HepG2 (cell line): ENCODE results near the gene PTPA.

Experiments
- GABPA ChIP-seq, 2 experiments: IDR thresholded peaks; 2 replicates each; pipeline ENCODE4 v1.6.1; 2011 to 2016; ENCODE audit warnings: low read depth in 2 of 2, low read length in 1 of 2, missing biosample characterization in 1 of 2, missing genetic modification characterization in 1 of 2
- GATAD2A ChIP-seq: IDR thresholded peaks from 2 replicates; pipeline ENCODE4 v1.6.1; 2016
- PRDM10 ChIP-seq: sonication (generic); formaldehyde crosslinking; IDR thresholded peaks from 2 replicates; pipeline ENCODE4 v1.4.0; 2020; ENCODE audit warnings: low read depth, missing genetic modification reagents
- SIN3B ChIP-seq: fragments of 150-350 bp; IDR thresholded peaks from 2 replicates; pipeline ENCODE4 v1.6.1; 2014; ENCODE audit warnings: low read length
- TBP ChIP-seq: sonication (generic); formaldehyde crosslinking; IDR thresholded peaks from 2 replicates; pipeline ENCODE4 v1.5.0; 2020; ENCODE audit warnings: missing genetic modification reagents
- ZNF660 ChIP-seq: sonication (generic); formaldehyde crosslinking; IDR thresholded peaks from 2 replicates; pipeline ENCODE4 v1.5.1; 2020; ENCODE audit warnings: mild to moderate bottlenecking, low read depth, missing genetic modification reagents, borderline replicate concordance

GRCh38 chr9:129100383-129101169 lies 10.6 kb upstream of the PTPA start:
- no peak for TF ChIP-seq TBP (CRISPR knock-in tag)
- TF ChIP-seq GATAD2A, result no peak
- TF ChIP-seq ZNF660 (CRISPR knock-in tag), result no peak
- no peak for TF ChIP-seq GABPA (IDR thresholded peaks at IDR 0.05; ENCODE audit: low read depth, low read length)
- TF ChIP-seq GABPA (CRISPR knock-in tag; IDR thresholded peaks at IDR 0.05; ENCODE audit: low read depth), result no peak
- TF ChIP-seq SIN3B, result no peak
- no peak for TF ChIP-seq PRDM10 (CRISPR knock-in tag)
